HG03097 (cell line): Measurements from ENCODE around the gene ZNF521.

ENCODE experiments used
- ATAC-seq: cut with Tn5 transposase; IDR thresholded peaks from one replicate; pipeline ENCODE4 v1.9.1; 2021; ENCODE audit not compliant: unreplicated experiment, low FRiP score

The ZNF521 gene

GRCh38 chr18:25256439-25256838 is 95.5 kb downstream of the ZNF521 start:
- no peak for ATAC-seq

DNA sequence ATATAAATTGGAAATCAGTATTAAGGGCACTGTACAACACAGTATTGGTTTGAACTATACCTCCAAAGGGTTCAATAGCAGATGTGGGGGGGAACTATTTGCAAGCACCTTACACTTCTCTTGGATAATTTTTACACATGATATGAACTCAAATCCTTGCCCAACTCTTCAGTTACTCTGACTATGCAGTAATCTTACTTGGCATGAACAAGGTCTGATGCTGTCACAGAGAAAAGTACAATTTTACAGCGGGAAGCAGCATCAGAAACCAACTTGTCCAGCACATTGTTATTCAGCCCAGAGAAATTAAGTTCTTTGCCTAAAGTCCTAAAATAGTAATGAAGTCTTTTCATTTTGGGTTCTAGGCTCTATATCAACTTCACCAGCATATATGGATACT is 98.2 kb downstream of the ZNF521 start:
- no peak for ATAC-seq

- ATAC-seq: no peak
Measured at GRCh38 chr18:25253136-25253535, 98.8 kb downstream of the ZNF521 start.

DNA sequence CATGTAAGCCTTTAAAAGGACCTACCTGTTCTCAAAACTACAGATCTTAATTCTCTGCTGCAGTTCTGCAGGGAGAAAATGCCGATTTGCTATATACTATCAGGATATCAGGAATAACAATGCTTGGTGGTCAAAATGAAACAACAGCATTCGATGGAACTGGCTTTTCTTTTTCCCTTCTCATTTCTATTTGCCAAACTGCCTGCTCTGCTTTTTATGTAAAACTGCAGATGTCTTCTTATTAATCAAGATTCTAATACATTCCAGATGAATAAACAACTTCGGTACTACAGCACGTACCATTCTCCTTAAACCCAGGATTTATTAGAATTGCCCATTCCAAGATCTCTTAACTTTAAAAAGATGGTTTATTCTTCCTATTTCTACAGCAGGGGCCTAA is 100.9 kb downstream of the ZNF521 start:
- no peak for ATAC-seq

- ATAC-seq: no peak
Measured at GRCh38 chr18:25250474-25250851, 101.5 kb downstream of the ZNF521 start.

- no peak for ATAC-seq
Measured at GRCh38 chr18:25248755-25249154, 103.2 kb downstream of the ZNF521 start.

DNA sequence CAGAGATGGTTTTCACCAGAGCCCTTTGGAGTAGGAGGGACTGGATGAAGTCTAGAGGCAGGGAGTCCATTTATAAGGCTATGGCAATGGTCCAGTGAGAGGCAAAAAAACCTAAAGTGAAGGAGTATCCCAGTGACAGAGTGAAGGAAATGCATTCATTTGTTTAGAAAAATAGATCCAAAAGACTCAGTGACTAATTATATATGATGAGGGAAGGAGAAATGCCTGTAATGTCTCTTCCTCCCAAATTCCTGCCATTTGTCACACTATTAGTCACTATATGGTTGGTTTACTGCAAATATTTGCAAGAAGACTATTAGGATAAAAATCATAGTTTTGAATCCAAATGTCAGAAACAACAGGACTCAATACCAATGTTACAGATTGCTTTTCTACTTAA is 104.2 kb downstream of the ZNF521 start:
- ATAC-seq: no peak

GRCh38 chr18:25244924-25245698 is 106.9 kb downstream of the ZNF521 start:
- ATAC-seq: no peak

DNA sequence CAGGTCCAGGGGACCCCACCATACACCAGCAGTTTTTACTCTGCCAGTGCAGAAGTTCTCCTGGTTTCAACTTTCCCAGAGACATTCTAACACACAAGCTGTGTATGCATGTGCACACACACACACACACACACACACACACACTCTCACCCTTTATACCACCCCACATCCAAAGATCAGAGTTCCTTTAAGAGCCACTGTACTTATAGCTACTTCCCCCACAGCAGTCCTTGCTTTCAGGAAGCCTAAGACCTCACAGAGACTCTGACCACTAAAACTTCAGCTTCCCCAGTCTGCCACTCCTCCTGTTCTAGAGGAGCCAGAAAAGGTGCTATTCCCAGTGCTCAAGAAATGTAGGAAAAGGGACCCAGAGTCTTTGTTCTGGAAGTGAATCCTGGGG is 107.8 kb downstream of the ZNF521 start:
- ATAC-seq: no peak

DNA sequence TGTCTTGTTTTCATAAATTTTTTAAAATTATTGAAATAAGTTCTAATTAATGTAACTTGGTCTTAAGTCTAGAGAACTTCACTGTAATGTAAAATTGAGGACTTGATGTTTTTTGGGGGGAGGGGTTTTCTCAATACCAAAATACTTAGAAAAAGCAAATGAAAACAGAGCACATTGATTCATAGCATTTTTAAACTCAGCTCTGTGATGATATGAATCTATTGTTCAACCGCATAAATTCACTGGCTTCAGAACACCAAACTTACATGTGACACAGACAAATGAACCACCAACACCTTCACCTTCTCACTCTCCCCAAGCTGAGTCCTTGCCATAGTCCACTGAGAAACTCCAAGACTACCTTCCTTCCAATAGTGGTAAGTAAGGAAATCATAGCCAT is 108.2 kb downstream of the ZNF521 start:
- ATAC-seq: no peak

DNA sequence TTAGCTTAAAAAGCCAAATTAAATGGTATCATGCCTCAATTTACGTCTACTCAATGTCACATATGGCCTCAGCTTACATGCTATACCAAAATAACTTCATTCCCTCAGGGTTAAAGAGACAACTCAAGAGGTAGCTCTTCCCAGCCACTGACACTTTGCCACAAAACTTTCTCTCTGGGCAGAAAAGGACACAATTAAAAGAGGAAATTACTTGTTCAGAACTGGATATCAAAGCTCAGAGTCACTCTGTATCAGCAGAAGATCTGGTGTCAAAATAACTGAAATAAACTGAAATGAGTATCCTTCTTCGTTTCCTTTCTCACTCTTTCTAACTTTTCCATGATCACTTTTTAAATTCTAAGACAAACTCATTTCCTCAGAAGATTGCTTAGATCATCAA is 108.7 kb downstream of the ZNF521 start:
- ATAC-seq: no peak

GRCh38 chr18:25240420-25240770 is 111.6 kb downstream of the ZNF521 start:
- no peak for ATAC-seq

- ATAC-seq: no peak
Measured at GRCh38 chr18:25239581-25240419, 112.2 kb downstream of the ZNF521 start.

- no peak for ATAC-seq
Measured at GRCh38 chr18:25239151-25239550, 112.8 kb downstream of the ZNF521 start.

GRCh38 chr18:25237571-25238267 is 114.2 kb downstream of the ZNF521 start:
- ATAC-seq: no peak

DNA sequence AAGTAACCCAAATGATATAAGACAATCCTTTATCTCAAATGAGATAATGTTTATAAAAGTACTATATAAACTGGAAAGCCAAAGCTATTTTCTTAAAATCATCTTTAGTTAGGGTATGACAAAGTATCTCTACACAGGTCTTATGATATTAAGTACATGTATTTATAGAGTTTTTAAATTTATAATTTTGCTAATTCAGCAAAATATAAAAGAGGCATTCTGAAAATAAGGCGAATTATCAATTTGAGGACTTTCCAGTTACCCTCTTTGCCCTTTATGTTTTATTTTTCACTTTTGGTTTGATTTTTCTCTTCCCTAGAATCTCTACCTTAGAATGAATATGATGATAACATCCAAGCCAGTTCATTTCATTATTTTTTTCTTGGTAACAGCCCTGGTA is 115.2 kb downstream of the ZNF521 start:
- no peak for ATAC-seq

DNA sequence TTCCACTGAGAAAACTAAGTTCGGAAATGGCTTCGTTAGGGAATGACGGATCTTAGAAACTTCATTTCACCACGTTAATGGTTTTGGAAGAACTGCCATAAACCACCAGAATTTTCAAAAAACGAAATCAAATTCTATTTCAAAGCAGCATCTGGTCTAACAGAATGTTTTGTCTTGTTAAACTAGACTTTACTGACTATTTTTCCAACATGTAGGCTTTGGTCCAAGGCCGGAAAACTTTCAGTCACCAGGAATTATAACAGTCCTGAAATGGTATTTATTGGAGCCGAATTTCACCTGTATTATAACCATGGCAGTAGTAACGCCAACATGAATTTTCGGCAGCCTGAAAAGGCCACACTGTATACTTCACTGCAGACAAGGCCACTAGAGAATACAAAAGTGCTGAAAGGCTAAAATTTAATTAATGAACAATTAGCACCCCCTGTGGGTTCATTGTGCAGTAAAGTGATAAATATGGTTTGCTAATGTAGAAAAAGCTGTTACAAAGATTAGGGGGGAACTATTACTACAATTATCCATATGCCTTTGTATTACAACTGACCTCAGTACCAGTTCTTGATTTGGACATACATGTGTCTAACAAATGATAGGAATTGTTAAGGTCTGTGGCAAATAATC is 116.4 kb downstream of the ZNF521 start:
- no peak for ATAC-seq

- ATAC-seq: no peak
Measured at GRCh38 chr18:25234740-25235345, 117.1 kb downstream of the ZNF521 start.

DNA sequence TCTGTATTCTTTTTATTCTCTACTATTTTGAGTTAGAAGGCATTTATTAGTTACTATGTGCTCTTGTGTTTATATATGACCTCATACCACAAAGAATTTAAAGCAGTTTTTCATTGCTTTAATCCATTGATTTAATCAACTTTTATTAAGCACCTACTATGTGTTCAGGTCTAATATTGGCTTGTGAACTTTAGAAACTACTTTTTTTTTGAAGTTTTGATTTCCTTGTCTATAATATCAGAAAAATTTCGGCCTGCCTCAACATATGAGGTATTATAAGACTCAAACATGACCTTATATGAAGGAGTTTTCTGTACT is 117.7 kb downstream of the ZNF521 start:
- no peak for ATAC-seq

DNA sequence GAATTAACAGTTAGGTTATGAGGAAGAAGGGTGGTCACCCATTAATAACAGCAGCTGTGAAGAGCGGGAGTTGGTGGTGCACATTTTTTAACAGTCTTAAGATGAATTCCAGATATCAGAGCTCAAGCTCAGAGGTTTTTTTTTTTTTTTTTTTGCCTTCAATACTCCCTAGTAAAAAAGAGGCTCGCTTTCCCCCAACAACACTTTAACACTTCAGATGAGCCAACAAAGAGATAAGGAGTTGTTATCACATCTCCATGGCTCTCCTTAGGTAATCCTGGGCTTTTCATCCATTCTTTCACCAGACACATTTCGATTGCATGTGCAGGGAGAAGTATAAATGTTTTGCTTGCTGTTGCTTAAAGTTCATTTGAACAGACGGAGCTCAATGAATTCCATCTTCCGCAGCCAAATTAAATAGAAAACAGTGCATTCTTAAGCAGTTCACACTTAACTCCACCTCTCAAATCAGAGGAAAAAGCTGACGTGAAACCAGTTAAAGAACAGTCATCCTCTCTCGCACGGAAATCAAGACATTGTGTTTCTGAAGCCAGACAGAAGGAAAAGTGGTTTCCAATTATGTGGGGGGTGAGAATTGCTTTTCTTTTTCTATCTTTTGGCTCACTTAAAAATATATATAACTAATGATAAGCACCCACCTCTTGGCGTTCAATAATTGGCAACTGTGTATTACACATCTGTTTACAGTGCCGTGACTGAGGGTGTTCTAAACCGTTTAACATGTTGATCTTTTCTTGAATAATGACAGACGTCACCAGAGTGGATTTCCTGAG is 118.2 kb downstream of the ZNF521 start:
- no peak for ATAC-seq
